GM12878 (cell line): ENCODE data around the gene QSOX1. TPM values are rescaled to one million over a fixed set of nuclear protein-coding genes. Genes with fewer than 3 reads are reported as not detected.

ENCODE experiments used
- ATAC-seq: fragments of 200-7000 bp; cut with Tn5 transposase; 3 replicates; pipeline ENCODE4 v1.9.1; 2020; ENCODE audit warnings: mild to moderate bottlenecking, moderate library complexity
- BruUV-seq: library from RNA; stranded (reverse); fragments of 400-500 nt; replicated peaks from 2 replicates; lab custom pipeline; 2021; lab: Mats Ljungman, UMichigan
- CTCF ChIA-PET: fragments of 300-600 bp; sonication (Branson Sonifier 250); formaldehyde crosslinking; extraction: SDS; loops from one replicate; lab custom pipeline; 2021; ENCODE audit warnings: inconsistent platforms; lab: Yijun Ruan, JAX
- POLR2A ChIA-PET: fragments of 350-600 bp; formaldehyde crosslinking; extraction: SDS; loops from one replicate; lab custom pipeline; 2021; ENCODE audit warnings: inconsistent platforms; lab: Charles Lee
- RAD21 ChIA-PET: fragments of 300-600 bp; sonication (Branson Sonifier 250); formaldehyde crosslinking; loops from one replicate; lab custom pipeline; 2023; ENCODE audit warnings: antibody characterized with exemption; ENCODE audit not compliant: unreplicated experiment; lab: Charles Lee
- SMC1A ChIA-PET: fragments of 300-600 bp; sonication (Branson Sonifier 250); formaldehyde crosslinking; loops from one replicate; lab custom pipeline; 2023; ENCODE audit not compliant: unreplicated experiment, uncharacterized antibody; lab: Charles Lee
- DNase-seq: peaks from one replicate; pipeline ENCODE4 v3.0.0-alpha.2; 2011; ENCODE audit warnings: low read depth, low spot score
- FAIRE-seq: peaks from 3 replicates; lab custom pipeline; 2011; peaks lifted over from hg19 to GRCh38; lab: Jason Lieb, UNC
- H2AFZ ChIP-seq: 2 replicates; pipeline ENCODE4 v1.6.0; 2011; ENCODE audit warnings: low read depth, low read length, control low read depth; ENCODE audit not compliant: control insufficient read depth
- H3K27ac ChIP-seq: 2 replicates; pipeline ENCODE4 v1.5.1; 2011; ENCODE audit warnings: control low read depth; ENCODE audit not compliant: control insufficient read depth, insufficient read depth
- H3K27me3 ChIP-seq, 2 experiments: replicated peaks in 1 of 2; 2 replicates each; pipeline versions ENCODE4 v1.6.0 to v1.6.1; 2011; ENCODE audit warnings: low read length in 1 of 2; ENCODE audit not compliant: control insufficient read depth in 2 of 2, insufficient read depth in 2 of 2
- H3K36me3 ChIP-seq, 2 experiments: 2 replicates each; pipeline ENCODE4 v1.5.1; 2011; ENCODE audit warnings: low read length in 1 of 2; ENCODE audit not compliant: control insufficient read depth in 2 of 2, insufficient read depth in 2 of 2
- H3K4me1 ChIP-seq: 2 replicates; pipeline ENCODE4 v1.6.1; 2011; ENCODE audit warnings: mild to moderate bottlenecking, low read length, moderate library complexity, mixed read lengths; ENCODE audit not compliant: control insufficient read depth, insufficient read depth
- H3K4me2 ChIP-seq: 2 replicates; pipeline ENCODE4 v1.6.0; 2011; ENCODE audit warnings: control low read depth; ENCODE audit not compliant: control insufficient read depth, insufficient read depth
- H3K4me3 ChIP-seq: fragments of 200-600 bp; sonication (generic); 2 replicates; pipeline ENCODE4 v1.5.1; 2016
- H3K79me2 ChIP-seq: 2 replicates; pipeline ENCODE4 v1.6.0; 2011; ENCODE audit warnings: low read length; ENCODE audit not compliant: control insufficient read depth, insufficient read depth
- H3K9ac ChIP-seq: 2 replicates; pipeline ENCODE4 v1.8.0; 2011; ENCODE audit warnings: low read length, control low read depth, mixed read lengths; ENCODE audit not compliant: control insufficient read depth, insufficient read depth
- H3K9me3 ChIP-seq: replicated peaks from 3 replicates; pipeline ENCODE4 v1.5.1; 2011; ENCODE audit warnings: mild to moderate bottlenecking, low read length; ENCODE audit not compliant: control insufficient read depth, insufficient read depth
- H4K20me1 ChIP-seq: 2 replicates; pipeline ENCODE4 v1.6.0; 2011; ENCODE audit not compliant: control insufficient read depth, insufficient read depth
- CBX3 ChIP-seq: fragments of 200-600 bp; sonication (generic); IDR thresholded peaks from 2 replicates; pipeline ENCODE4 v1.6.1; 2016; ENCODE audit warnings: low read depth, borderline replicate concordance
- FOXM1 ChIP-seq: IDR thresholded peaks from 2 replicates; pipeline ENCODE4 v1.6.1; 2012; ENCODE audit warnings: low read depth, mild to moderate bottlenecking, inconsistent platforms, low read length, moderate library complexity
- HDGF ChIP-seq: fragments of 450-650 bp; IDR thresholded peaks from 2 replicates; pipeline ENCODE4 v1.6.1; 2016; ENCODE audit warnings: antibody characterized with exemption
- MTA3 ChIP-seq: IDR thresholded peaks from 2 replicates; pipeline ENCODE4 v1.6.1; 2012; ENCODE audit warnings: low read length, inconsistent platforms, borderline replicate concordance
- NFYB ChIP-seq: IDR thresholded peaks from 2 replicates; pipeline ENCODE4 v1.6.1; 2011; ENCODE audit warnings: low read depth, mild to moderate bottlenecking, low read length, improper control_type of control experiment, moderate library complexity; ENCODE audit not compliant: insufficient read depth
- NR2C2 ChIP-seq: IDR thresholded peaks from 2 replicates; pipeline ENCODE4 v1.6.1; 2011; ENCODE audit warnings: borderline replicate concordance, low read depth; ENCODE audit not compliant: control insufficient read depth, insufficient read length
- ZNF207 ChIP-seq: fragments of 450-650 bp; IDR thresholded peaks from 2 replicates; pipeline ENCODE4 v1.6.1; 2014; ENCODE audit warnings: antibody characterized with exemption, mild to moderate bottlenecking, borderline replicate concordance
- whole genome bisulfite sequencing: methylation state at CpG from one replicate; pipeline ENCODE4 v1.1.6; 2016; ENCODE audit warnings: low lambda C conversion rate; ENCODE audit not compliant: insufficient replicate concordance, insufficient coverage; ENCODE audit errors: missing lambda C conversion rate; 5-methylcytosine and 5-hydroxymethylcytosine counted together
- in situ Hi-C: fragments of 300-500 bp; cut with MboI; formaldehyde crosslinking; loops from 9 replicates; pipeline ENCODE4 v1.14.3; 2018; ENCODE audit warnings: mixed read lengths
- intact Hi-C: fragments of 100-400 bp; cut with micrococcal nuclease; formaldehyde crosslinking; loops from one replicate; pipeline ENCODE4 v1.14.2; 2022; ENCODE audit not compliant: unreplicated experiment
- polyA plus RNA-seq, 11 experiments: library from polyadenylated mRNA; depleted of rRNA in 4 of 11; unstranded in 6 of 11; stranded (reverse) in 5 of 11; fragments of >200 nt; fragmentation: Nextera tagmentation in 4 of 11; fragmentation: Illumina TruSeq in 1 of 11; extraction: Ambion mirVana in 4 of 11; extraction: Trizol in 1 of 11; gene quantifications; 1 replicate in 1 of 11; 2 replicates in 10 of 11; pipeline versions ENCODE4 v1.2.1 to v1.2.3, GENCODE V29; 2011 to 2016; ENCODE audit warnings: inconsistent platforms in 2 of 11, missing spikeins in 2 of 11, low read depth in 1 of 11
- total RNA-seq, 4 experiments: library from RNA; depleted of rRNA in 3 of 4; stranded (reverse); fragments of >200 nt in 3 of 4; fragmentation: Illumina TruSeq in 1 of 4; extraction: Trizol in 1 of 4; gene quantifications; 2 replicates each; pipeline versions ENCODE4 v1.2.1 to v1.2.3, GENCODE V29; 2013 to 2021

QSOX1 gene
- total and polyA plus RNA-seq, 10 of the 15 experiments (the other 5 are each of a cell fraction or from before 2014, with no cell fraction given) = 1.8 to 31.3 (median 11.2) TPM

GRCh38 chr1:180157108-180157507 lies 2.4 kb downstream of the QSOX1 start (continued):
- TF ChIP-seq CBX3 (no peak), NR2C2 (no peak)

GRCh38 chr1:180157576-180158057 lies 2.9 kb downstream of the QSOX1 start:
- TF ChIP-seq ZNF207 = no peak
- no peak for TF ChIP-seq NFYB
- no peak for TF ChIP-seq MTA3
- TF ChIP-seq HDGF = no peak
- no peak for TF ChIP-seq FOXM1
- TF ChIP-seq, all 136 proteins: peak for 0
- in situ Hi-C loops = no loop called here
- Histone ChIP-seq H2AFZ (no peak overlapping the region), H3K79me2 (no peaks in the 10 kb centered on the region; the same call in none of the 2 replicates), H4K20me1 (no peaks in the 10 kb centered on the region), H3K9ac (no peak overlapping the region), H3K9me3 (no peaks in the 10 kb centered on the region), H3K36me3 (peaks cover 0 to 2% of the 10 kb centered on the region in 2 experiments; a peak in 1 of 4 replicates), H3K4me2 (no peak overlapping the region), H3K27ac (no peak overlapping the region), H3K4me1 (peaks cover 13% of the 10 kb centered on the region; the same call in 1 of the 2 replicates), H3K4me3 (no peak overlapping the region), H3K27me3 (no peaks in the 10 kb centered on the region)
- SMC1A ChIA-PET = interaction anchor here (1.0 to 2.3 kb wide), 2 partner anchors 11 to 227 kb away, joined by 3 to 5 read pairs; no protein-coding TSS in a partner anchor
- no peak for FAIRE-seq
- intact Hi-C loops = loop anchor here (5.0 kb wide), 1 partner anchor 275 kb away; the partner anchor contains the start of gene TOR1AIP1
- no peak for ATAC-seq
- no peak for DNase-seq
- no TSS peak for BruUV-seq
- 82% methylated on average over 3 of the region's 3 CpGs for WGBS
- RAD21 ChIA-PET = interaction anchor here (1.1 to 2.9 kb wide), 3 partner anchors 10 to 22 kb away, joined by 3 to 8 read pairs (median 3); no protein-coding TSS in a partner anchor
- CTCF ChIA-PET = interaction anchor here (0.9 to 2.7 kb wide), 3 partner anchors 10 to 13 kb away, joined by 3 to 16 read pairs (median 6); no protein-coding TSS in a partner anchor
- POLR2A ChIA-PET = no interaction called here
